Measurements from ENCODE around the gene NFIA.

The NFIA gene

GRCh38 chr1:61076728-61077675 is 5.4 kb upstream of the NFIA start (continued):
- TF ChIP-seq ZNF324 (tag by site-specific recombination; IDR thresholded peaks at IDR 0.05) = peak; percentile 79; the same call in 1 of the 2 replicates
- TF ChIP-seq ZNF677 (tag by site-specific recombination; IDR thresholded peaks at IDR 0.05) = no peak
- TF ChIP-seq ZNF529 (tag by site-specific recombination; IDR thresholded peaks at IDR 0.05; ENCODE audit: insufficient replicate concordance) = no peak
- peak; percentile 93 for TF ChIP-seq MYNN (tag by site-specific recombination; IDR thresholded peaks at IDR 0.05; ENCODE audit: borderline replicate concordance)
- TF ChIP-seq, protein P1, sequence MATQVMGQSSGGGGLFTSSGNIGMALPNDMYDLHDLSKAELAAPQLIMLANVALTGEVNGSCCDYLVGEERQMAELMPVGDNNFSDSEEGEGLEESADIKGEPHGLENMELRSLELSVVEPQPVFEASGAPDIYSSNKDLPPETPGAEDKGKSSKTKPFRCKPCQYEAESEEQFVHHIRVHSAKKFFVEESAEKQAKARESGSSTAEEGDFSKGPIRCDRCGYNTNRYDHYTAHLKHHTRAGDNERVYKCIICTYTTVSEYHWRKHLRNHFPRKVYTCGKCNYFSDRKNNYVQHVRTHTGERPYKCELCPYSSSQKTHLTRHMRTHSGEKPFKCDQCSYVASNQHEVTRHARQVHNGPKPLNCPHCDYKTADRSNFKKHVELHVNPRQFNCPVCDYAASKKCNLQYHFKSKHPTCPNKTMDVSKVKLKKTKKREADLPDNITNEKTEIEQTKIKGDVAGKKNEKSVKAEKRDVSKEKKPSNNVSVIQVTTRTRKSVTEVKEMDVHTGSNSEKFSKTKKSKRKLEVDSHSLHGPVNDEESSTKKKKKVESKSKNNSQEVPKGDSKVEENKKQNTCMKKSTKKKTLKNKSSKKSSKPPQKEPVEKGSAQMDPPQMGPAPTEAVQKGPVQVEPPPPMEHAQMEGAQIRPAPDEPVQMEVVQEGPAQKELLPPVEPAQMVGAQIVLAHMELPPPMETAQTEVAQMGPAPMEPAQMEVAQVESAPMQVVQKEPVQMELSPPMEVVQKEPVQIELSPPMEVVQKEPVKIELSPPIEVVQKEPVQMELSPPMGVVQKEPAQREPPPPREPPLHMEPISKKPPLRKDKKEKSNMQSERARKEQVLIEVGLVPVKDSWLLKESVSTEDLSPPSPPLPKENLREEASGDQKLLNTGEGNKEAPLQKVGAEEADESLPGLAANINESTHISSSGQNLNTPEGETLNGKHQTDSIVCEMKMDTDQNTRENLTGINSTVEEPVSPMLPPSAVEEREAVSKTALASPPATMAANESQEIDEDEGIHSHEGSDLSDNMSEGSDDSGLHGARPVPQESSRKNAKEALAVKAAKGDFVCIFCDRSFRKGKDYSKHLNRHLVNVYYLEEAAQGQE (tag by site-specific recombination; IDR thresholded peaks at IDR 0.05) = peak; percentile 12; the same call in 1 of the 2 replicates
- TF ChIP-seq ZNF37A (tag by site-specific recombination; IDR thresholded peaks at IDR 0.05) = no peak
- no peak for TF ChIP-seq ZNF791 (tag by site-specific recombination; IDR thresholded peaks at IDR 0.05)
- TF ChIP-seq, protein P2, sequence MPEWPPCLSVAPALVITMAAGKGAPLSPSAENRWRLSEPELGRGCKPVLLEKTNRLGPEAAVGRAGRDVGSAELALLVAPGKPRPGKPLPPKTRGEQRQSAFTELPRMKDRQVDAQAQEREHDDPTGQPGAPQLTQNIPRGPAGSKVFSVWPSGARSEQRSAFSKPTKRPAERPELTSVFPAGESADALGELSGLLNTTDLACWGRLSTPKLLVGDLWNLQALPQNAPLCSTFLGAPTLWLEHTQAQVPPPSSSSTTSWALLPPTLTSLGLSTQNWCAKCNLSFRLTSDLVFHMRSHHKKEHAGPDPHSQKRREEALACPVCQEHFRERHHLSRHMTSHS (tag by site-specific recombination; IDR thresholded peaks at IDR 0.05) = no peak
- peak; percentile 94 for TF ChIP-seq SP2 (tag by site-specific recombination; IDR thresholded peaks at IDR 0.05)
- TF ChIP-seq TSHZ1 (tag by site-specific recombination; IDR thresholded peaks at IDR 0.05; ENCODE audit: borderline replicate concordance) = no peak
- TF ChIP-seq ZFHX2 (tag by site-specific recombination; conservative IDR thresholded peaks at IDR 0.05) = peak; percentile 50
- TF ChIP-seq OVOL3 (tag by site-specific recombination; IDR thresholded peaks at IDR 0.05) = no peak
- peak; percentile 97 for TF ChIP-seq KLF10 (tag by site-specific recombination; IDR thresholded peaks at IDR 0.05)
- no peak for TF ChIP-seq ZNF473 (tag by site-specific recombination; IDR thresholded peaks at IDR 0.05)
- no peak for TF ChIP-seq ZNF404 (tag by site-specific recombination; IDR thresholded peaks at IDR 0.05)
- TF ChIP-seq ZNF214 (tag by site-specific recombination; IDR thresholded peaks at IDR 0.05; ENCODE audit: borderline replicate concordance) = no peak
- TF ChIP-seq, protein P3, sequence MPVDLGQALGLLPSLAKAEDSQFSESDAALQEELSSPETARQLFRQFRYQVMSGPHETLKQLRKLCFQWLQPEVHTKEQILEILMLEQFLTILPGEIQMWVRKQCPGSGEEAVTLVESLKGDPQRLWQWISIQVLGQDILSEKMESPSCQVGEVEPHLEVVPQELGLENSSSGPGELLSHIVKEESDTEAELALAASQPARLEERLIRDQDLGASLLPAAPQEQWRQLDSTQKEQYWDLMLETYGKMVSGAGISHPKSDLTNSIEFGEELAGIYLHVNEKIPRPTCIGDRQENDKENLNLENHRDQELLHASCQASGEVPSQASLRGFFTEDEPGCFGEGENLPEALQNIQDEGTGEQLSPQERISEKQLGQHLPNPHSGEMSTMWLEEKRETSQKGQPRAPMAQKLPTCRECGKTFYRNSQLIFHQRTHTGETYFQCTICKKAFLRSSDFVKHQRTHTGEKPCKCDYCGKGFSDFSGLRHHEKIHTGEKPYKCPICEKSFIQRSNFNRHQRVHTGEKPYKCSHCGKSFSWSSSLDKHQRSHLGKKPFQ (tag by site-specific recombination; IDR thresholded peaks at IDR 0.05) = 0 out of 2 replicates have a peak, but pooled peaks have one; percentile 40
- TF ChIP-seq HOXD13 (CRISPR knock-in tag; IDR thresholded peaks at IDR 0.05; ENCODE audit: borderline replicate concordance) = no peak
- no peak for TF ChIP-seq ZNF23 (tag by site-specific recombination; IDR thresholded peaks at IDR 0.05; ENCODE audit: borderline replicate concordance)
- TF ChIP-seq, protein P4, sequence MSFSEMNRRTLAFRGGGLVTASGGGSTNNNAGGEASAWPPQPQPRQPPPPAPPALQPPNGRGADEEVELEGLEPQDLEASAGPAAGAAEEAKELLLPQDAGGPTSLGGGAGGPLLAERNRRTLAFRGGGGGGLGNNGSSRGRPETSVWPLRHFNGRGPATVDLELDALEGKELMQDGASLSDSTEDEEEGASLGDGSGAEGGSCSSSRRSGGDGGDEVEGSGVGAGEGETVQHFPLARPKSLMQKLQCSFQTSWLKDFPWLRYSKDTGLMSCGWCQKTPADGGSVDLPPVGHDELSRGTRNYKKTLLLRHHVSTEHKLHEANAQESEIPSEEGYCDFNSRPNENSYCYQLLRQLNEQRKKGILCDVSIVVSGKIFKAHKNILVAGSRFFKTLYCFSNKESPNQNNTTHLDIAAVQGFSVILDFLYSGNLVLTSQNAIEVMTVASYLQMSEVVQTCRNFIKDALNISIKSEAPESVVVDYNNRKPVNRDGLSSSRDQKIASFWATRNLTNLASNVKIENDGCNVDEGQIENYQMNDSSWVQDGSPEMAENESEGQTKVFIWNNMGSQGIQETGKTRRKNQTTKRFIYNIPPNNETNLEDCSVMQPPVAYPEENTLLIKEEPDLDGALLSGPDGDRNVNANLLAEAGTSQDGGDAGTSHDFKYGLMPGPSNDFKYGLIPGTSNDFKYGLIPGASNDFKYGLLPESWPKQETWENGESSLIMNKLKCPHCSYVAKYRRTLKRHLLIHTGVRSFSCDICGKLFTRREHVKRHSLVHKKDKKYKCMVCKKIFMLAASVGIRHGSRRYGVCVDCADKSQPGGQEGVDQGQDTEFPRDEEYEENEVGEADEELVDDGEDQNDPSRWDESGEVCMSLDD (tag by site-specific recombination; IDR thresholded peaks at IDR 0.05) = peak; percentile 88
- no peak for TF ChIP-seq ZNF274 (IDR thresholded peaks at IDR 0.05; ENCODE audit: low read length)
- no peak for TF ChIP-seq ZNF274 (tag by site-specific recombination; IDR thresholded peaks at IDR 0.05; ENCODE audit: borderline replicate concordance)
- TF ChIP-seq ZNF221 (tag by site-specific recombination; IDR thresholded peaks at IDR 0.05; ENCODE audit: borderline replicate concordance) = no peak
- no peak for TF ChIP-seq GLI2 (tag by site-specific recombination; IDR thresholded peaks at IDR 0.05; ENCODE audit: borderline replicate concordance, low read depth)
- 0 out of 2 replicates have a peak, but pooled peaks have one; percentile 20 for TF ChIP-seq ZSCAN30 (tag by site-specific recombination; IDR thresholded peaks at IDR 0.05)

Measured in HEK293 (cell line).